Trophoblast cell (in vitro differentiated cells and primary cell): Measurements from ENCODE around the gene NR1H2.
A peak's percentile ranks its signal among the peaks of the same experiment; 100 is the strongest.
"Not testable (repeated sequence)": the region's sequence is repeated elsewhere in the genome, so short reads cannot be mapped to it uniquely, and the experiment has no call there.

Experiments
- DNase-seq, 2 donors: peaks; one replicate each; pipeline ENCODE4 v3.0.0-alpha.2; 2016
- H2AFZ ChIP-seq: 2 replicates; pipeline ENCODE4 v1.6.1; 2013; ENCODE audit warnings: low read length, moderate library complexity, mild to moderate bottlenecking; ENCODE audit not compliant: insufficient read depth, poor library complexity
- H2AK5ac ChIP-seq: 2 replicates; pipeline ENCODE4 v1.6.1; 2013; ENCODE audit warnings: mild to moderate bottlenecking, low read length
- H2BK120ac ChIP-seq: 2 replicates; pipeline ENCODE4 v1.6.1; 2013; ENCODE audit warnings: low read length, mild to moderate bottlenecking, moderate library complexity; ENCODE audit not compliant: insufficient read depth, poor library complexity
- H2BK12ac ChIP-seq: 2 replicates; pipeline ENCODE4 v1.6.1; 2013; ENCODE audit warnings: mild to moderate bottlenecking, low read length, moderate library complexity
- H2BK5ac ChIP-seq: 2 replicates; pipeline ENCODE4 v1.6.1; 2013; ENCODE audit warnings: low read length, low read depth, moderate library complexity, mild to moderate bottlenecking; ENCODE audit not compliant: poor library complexity
- H3K14ac ChIP-seq: 2 replicates; pipeline ENCODE4 v1.6.1; 2013; ENCODE audit warnings: mild to moderate bottlenecking, low read length
- H3K18ac ChIP-seq: 2 replicates; pipeline ENCODE4 v1.6.1; 2013; ENCODE audit warnings: mild to moderate bottlenecking, low read length
- H3K23ac ChIP-seq: 2 replicates; pipeline ENCODE4 v1.6.1; 2013; ENCODE audit warnings: low read length
- H3K27ac ChIP-seq: 2 replicates; pipeline ENCODE4 v1.5.1; 2013; ENCODE audit warnings: low read depth, mild to moderate bottlenecking, inconsistent platforms, low read length, moderate library complexity
- H3K27me3 ChIP-seq: 2 replicates; pipeline ENCODE4 v1.6.1; 2013; ENCODE audit warnings: inconsistent platforms, mild to moderate bottlenecking, low read length, moderate library complexity; ENCODE audit not compliant: insufficient read depth
- H3K36me3 ChIP-seq, 2 experiments: 1 replicate in 1 of 2; 2 replicates in 1 of 2; pipeline ENCODE4 v1.6.1; 2013; ENCODE audit warnings: low read length in 2 of 2, mild to moderate bottlenecking in 2 of 2, moderate library complexity in 1 of 2; ENCODE audit not compliant: insufficient read depth in 2 of 2, control insufficient read depth in 1 of 2
- H3K4ac ChIP-seq: 2 replicates; pipeline ENCODE4 v1.6.1; 2013; ENCODE audit warnings: low read depth, mild to moderate bottlenecking, low read length, moderate library complexity
- H3K4me1 ChIP-seq, 2 experiments: 1 replicate in 1 of 2; 2 replicates in 1 of 2; pipeline ENCODE4 v1.6.1; 2013; ENCODE audit warnings: low read length in 2 of 2, mild to moderate bottlenecking in 2 of 2, moderate library complexity in 1 of 2; ENCODE audit not compliant: insufficient read depth in 2 of 2, control insufficient read depth in 1 of 2
- H3K4me2 ChIP-seq: 2 replicates; pipeline ENCODE4 v1.6.1; 2013; ENCODE audit warnings: inconsistent platforms, mild to moderate bottlenecking, low read length, moderate library complexity
- H3K4me3 ChIP-seq: 2 replicates; pipeline ENCODE4 v1.5.1; 2013; ENCODE audit warnings: mild to moderate bottlenecking, low read depth, low read length, inconsistent platforms
- H3K79me1 ChIP-seq: one replicate; pipeline ENCODE4 v1.6.1; 2013; ENCODE audit warnings: low read length
- H3K79me2 ChIP-seq: 2 replicates; pipeline ENCODE4 v1.6.1; 2013; ENCODE audit warnings: low read length, mild to moderate bottlenecking; ENCODE audit not compliant: control insufficient read depth, insufficient read depth, poor library complexity
- H3K9ac ChIP-seq: 2 replicates; pipeline ENCODE4 v1.6.1; 2013; ENCODE audit warnings: mild to moderate bottlenecking, low read length
- H3K9me3 ChIP-seq: 2 replicates; pipeline ENCODE4 v1.6.1; 2013; ENCODE audit warnings: low read depth, mild to moderate bottlenecking, control low read depth, inconsistent platforms, low read length; ENCODE audit not compliant: insufficient read depth
- H4K12ac ChIP-seq: 2 replicates; pipeline ENCODE4 v1.6.1; 2013; ENCODE audit warnings: low read depth, mild to moderate bottlenecking, low read length, moderate library complexity
- H4K8ac ChIP-seq: 2 replicates; pipeline ENCODE4 v1.6.1; 2013; ENCODE audit warnings: low read depth, mild to moderate bottlenecking, low read length, moderate library complexity
- H4K91ac ChIP-seq: one replicate; pipeline ENCODE4 v1.6.1; 2013; ENCODE audit warnings: low read depth, mild to moderate bottlenecking, low read length, moderate library complexity
- WGBS: extraction: QIAGEN DNeasy Blood & Tissue Kit; methylation state at CpG from one replicate; pipeline ENCODE4 v1.1.7; 2013; ENCODE audit warnings: missing lambda C conversion rate; ENCODE audit not compliant: insufficient read length, insufficient coverage; ENCODE audit errors: extremely low coverage; 5-methylcytosine and 5-hydroxymethylcytosine counted together

Gene NR1H2

GRCh38 chr19:50352242-50352641 is 24.0 kb upstream of the NR1H2 start:
- Histone ChIP-seq H4K12ac (no peak overlapping the region), H3K79me2 (no peaks in the 10 kb centered on the region), H4K8ac (no peak overlapping the region), H3K27me3 (no peaks in the 10 kb centered on the region), H2AK5ac (no peak overlapping the region), H3K4me3 (no peak overlapping the region), H3K79me1 (peaks cover 8% of the 10 kb centered on the region), H3K9ac (no peak overlapping the region), H2BK120ac (no peak overlapping the region), H4K91ac (no peak overlapping the region), H3K23ac (no peak overlapping the region), H3K14ac (no peak overlapping the region), H3K4me1 (peaks cover 14% of the 10 kb centered on the region in 2 experiments), H2BK5ac (no peak overlapping the region), H2BK12ac (no peak overlapping the region), H3K18ac (no peak overlapping the region), H3K27ac (no peak overlapping the region), H3K4me2 (no peak overlapping the region), H2AFZ (no peak overlapping the region), H3K4ac (no peak overlapping the region), H3K9me3 (no peaks in the 10 kb centered on the region), H3K36me3 (peaks cover 0 to 1% of the 10 kb centered on the region in 2 experiments)
- no CpG with 5 or more reads among the region's 4 CpGs for WGBS
- DNase-seq, result no peak

- not testable (repeated sequence) for H2BK5ac ChIP-seq, H3K4me2 ChIP-seq, H3K18ac ChIP-seq, H3K36me3 ChIP-seq, H2AFZ ChIP-seq, H2AK5ac ChIP-seq, H3K9ac ChIP-seq, H2BK12ac ChIP-seq, H3K79me1 ChIP-seq, H3K23ac ChIP-seq, H3K4ac ChIP-seq, H3K14ac ChIP-seq, H3K27me3 ChIP-seq, H3K27ac ChIP-seq, H4K8ac ChIP-seq, H3K79me2 ChIP-seq, DNase-seq, H2BK120ac ChIP-seq, H3K4me3 ChIP-seq, H3K4me1 ChIP-seq, H3K9me3 ChIP-seq, H4K12ac ChIP-seq, H4K91ac ChIP-seq
- WGBS, result no CpG with 5 or more reads among the region's 7 CpGs
Observed at GRCh38 chr19:50353487-50353880, 22.8 kb upstream of the NR1H2 start.

- DNase-seq, result no peak
- no peak overlapping the region for H3K27ac ChIP-seq
- no peak overlapping the region for H3K23ac ChIP-seq
- H2BK12ac ChIP-seq, result no peak overlapping the region
- H3K27me3 ChIP-seq, result no peaks in the 10 kb centered on the region
- H2BK120ac ChIP-seq, result no peak overlapping the region
- peaks cover 2% of the 10 kb centered on the region for H3K9me3 ChIP-seq
- H4K91ac ChIP-seq, result no peak overlapping the region
- no peak overlapping the region for H3K18ac ChIP-seq
- H2AK5ac ChIP-seq, result no peak overlapping the region
- H3K4me2 ChIP-seq, result no peak overlapping the region
- peaks cover 10 to 13% of the 10 kb centered on the region in 2 experiments for H3K36me3 ChIP-seq
- no CpG with 5 or more reads among the region's 13 CpGs for WGBS
- H3K14ac ChIP-seq, result no peak overlapping the region
- H3K4me1 ChIP-seq, result no peaks in the 10 kb centered on the region
- H3K4me3 ChIP-seq, result no peak overlapping the region
- H4K12ac ChIP-seq, result no peak overlapping the region
- H3K79me1 ChIP-seq, result no peaks in the 10 kb centered on the region
- no peak overlapping the region for H3K9ac ChIP-seq
- no peak overlapping the region for H4K8ac ChIP-seq
- H2BK5ac ChIP-seq, result no peak overlapping the region
- no peaks in the 10 kb centered on the region for H3K79me2 ChIP-seq
- H3K4ac ChIP-seq, result no peak overlapping the region
- no peak overlapping the region for H2AFZ ChIP-seq
Observed at GRCh38 chr19:50356691-50357177, 19.5 kb upstream of the NR1H2 start.

- H3K4me1 ChIP-seq, result no peaks in the 10 kb centered on the region
- no peak overlapping the region for H2BK120ac ChIP-seq
- H3K4me3 ChIP-seq, result no peak overlapping the region
- no peak overlapping the region for H4K91ac ChIP-seq
- H3K14ac ChIP-seq, result no peak overlapping the region
- H3K79me1 ChIP-seq, result no peaks in the 10 kb centered on the region
- no peak overlapping the region for H3K4me2 ChIP-seq
- no peaks in the 10 kb centered on the region for H3K79me2 ChIP-seq
- peak; percentile 82 to 88 for DNase-seq
- no peak overlapping the region for H4K8ac ChIP-seq
- no CpG with 5 or more reads among the region's 54 CpGs for WGBS
- H2AK5ac ChIP-seq, result no peak overlapping the region
- no peak overlapping the region for H2AFZ ChIP-seq
- H3K23ac ChIP-seq, result no peak overlapping the region
- H4K12ac ChIP-seq, result no peak overlapping the region
- no peak overlapping the region for H2BK5ac ChIP-seq
- H3K9me3 ChIP-seq, result peaks cover 2% of the 10 kb centered on the region
- H3K36me3 ChIP-seq, result peaks cover 10 to 13% of the 10 kb centered on the region in 2 experiments
- no peak overlapping the region for H3K9ac ChIP-seq
- no peak overlapping the region for H3K27ac ChIP-seq
- H3K18ac ChIP-seq, result no peak overlapping the region
- H3K4ac ChIP-seq, result no peak overlapping the region
- H3K27me3 ChIP-seq, result no peaks in the 10 kb centered on the region
- H2BK12ac ChIP-seq, result no peak overlapping the region
Observed at GRCh38 chr19:50357178-50358100, 18.8 kb upstream of the NR1H2 start.
